Gastroesophageal sphincter (tissue), 3 donors: ENCODE results near the gene MARK3.

Experiments used
- CTCF ChIP-seq, 4 experiments: fragments of 200-600 bp in 2 of 4; fragments of 450-650 bp in 2 of 4; sonication (generic) in 1 of 4; IDR thresholded peaks; one replicate each; pipeline ENCODE4 v1.5.1; 2017 to 2019; ENCODE audit warnings: antibody characterized with exemption in 4 of 4, mild to moderate bottlenecking in 2 of 4, moderate library complexity in 2 of 4
- POLR2A ChIP-seq, 2 donors: fragments of 450-650 bp; IDR thresholded peaks; one replicate each; pipeline ENCODE4 v1.6.1; 2017; ENCODE audit warnings: antibody characterized with exemption in 2 of 2, mild to moderate bottlenecking in 2 of 2, moderate library complexity in 1 of 2

GRCh38 chr14:103535081-103535890 lies 150.1 kb downstream of the MARK3 start:
- peak; percentile 11 to 21 for TF ChIP-seq POLR2A (IDR thresholded peaks at IDR 0.05)
- no peak for TF ChIP-seq CTCF (IDR thresholded peaks at IDR 0.05)
